PFSK-1 (cell line): ENCODE measurements around the gene VTI1A.

Experiments used
- POLR2AphosphoS5 ChIP-seq: IDR thresholded peaks from 2 replicates; pipeline ENCODE4 v1.6.1; 2012; ENCODE audit warnings: low read depth, mild to moderate bottlenecking, control low read depth, low read length, moderate library complexity
- TAF1 ChIP-seq: IDR thresholded peaks from 2 replicates; pipeline ENCODE4 v1.6.1; 2012; ENCODE audit warnings: low read length, control low read depth, borderline replicate concordance; ENCODE audit not compliant: insufficient read depth
- TF ChIP-seq, protein P1 (sequence below), 2 experiments: IDR thresholded peaks; 2 replicates each; pipeline versions ENCODE4 v1.6.1 to v1.8.0; 2011 to 2012; ENCODE audit warnings: low read depth in 2 of 2, low read length in 2 of 2, control low read depth in 1 of 2, inconsistent platforms in 1 of 2, mild to moderate bottlenecking in 1 of 2, moderate library complexity in 1 of 2; ENCODE audit not compliant: insufficient read depth in 1 of 2

DNA sequence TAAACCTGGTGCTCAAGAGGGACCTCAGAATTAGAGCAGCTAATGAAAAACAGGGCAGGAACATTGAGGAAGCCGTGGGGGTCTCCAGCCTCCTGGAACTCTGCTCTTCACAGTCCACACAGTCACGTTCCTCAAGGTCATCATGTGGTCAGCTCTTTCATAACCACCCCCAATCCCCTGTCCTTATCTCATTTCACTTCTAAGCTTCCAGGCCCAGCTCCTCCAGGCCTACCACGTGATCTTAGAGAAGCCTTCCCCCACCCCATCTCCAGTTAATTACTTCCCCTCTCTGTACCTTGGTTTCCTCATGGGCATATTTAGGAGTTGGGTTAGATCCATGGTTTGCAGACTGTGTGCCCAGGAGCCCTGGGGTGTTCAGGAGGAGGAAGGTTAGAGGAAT is 396.6 kb downstream of the VTI1A start:
- TF ChIP-seq POLR2AphosphoS5 = no peak
- TF ChIP-seq, protein P1, sequence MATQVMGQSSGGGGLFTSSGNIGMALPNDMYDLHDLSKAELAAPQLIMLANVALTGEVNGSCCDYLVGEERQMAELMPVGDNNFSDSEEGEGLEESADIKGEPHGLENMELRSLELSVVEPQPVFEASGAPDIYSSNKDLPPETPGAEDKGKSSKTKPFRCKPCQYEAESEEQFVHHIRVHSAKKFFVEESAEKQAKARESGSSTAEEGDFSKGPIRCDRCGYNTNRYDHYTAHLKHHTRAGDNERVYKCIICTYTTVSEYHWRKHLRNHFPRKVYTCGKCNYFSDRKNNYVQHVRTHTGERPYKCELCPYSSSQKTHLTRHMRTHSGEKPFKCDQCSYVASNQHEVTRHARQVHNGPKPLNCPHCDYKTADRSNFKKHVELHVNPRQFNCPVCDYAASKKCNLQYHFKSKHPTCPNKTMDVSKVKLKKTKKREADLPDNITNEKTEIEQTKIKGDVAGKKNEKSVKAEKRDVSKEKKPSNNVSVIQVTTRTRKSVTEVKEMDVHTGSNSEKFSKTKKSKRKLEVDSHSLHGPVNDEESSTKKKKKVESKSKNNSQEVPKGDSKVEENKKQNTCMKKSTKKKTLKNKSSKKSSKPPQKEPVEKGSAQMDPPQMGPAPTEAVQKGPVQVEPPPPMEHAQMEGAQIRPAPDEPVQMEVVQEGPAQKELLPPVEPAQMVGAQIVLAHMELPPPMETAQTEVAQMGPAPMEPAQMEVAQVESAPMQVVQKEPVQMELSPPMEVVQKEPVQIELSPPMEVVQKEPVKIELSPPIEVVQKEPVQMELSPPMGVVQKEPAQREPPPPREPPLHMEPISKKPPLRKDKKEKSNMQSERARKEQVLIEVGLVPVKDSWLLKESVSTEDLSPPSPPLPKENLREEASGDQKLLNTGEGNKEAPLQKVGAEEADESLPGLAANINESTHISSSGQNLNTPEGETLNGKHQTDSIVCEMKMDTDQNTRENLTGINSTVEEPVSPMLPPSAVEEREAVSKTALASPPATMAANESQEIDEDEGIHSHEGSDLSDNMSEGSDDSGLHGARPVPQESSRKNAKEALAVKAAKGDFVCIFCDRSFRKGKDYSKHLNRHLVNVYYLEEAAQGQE (IDR thresholded peaks at IDR 0.05; ENCODE audit: insufficient read depth in 1 of 2, low read depth in 2 of 2, low read length in 2 of 2) = no peak
- no peak for TF ChIP-seq TAF1
